GM12891 (cell line): ENCODE data around the gene WDR46.
A peak's percentile ranks its signal among the peaks of the same experiment; 100 is the strongest.

Source experiments
- PAX5 ChIP-seq: IDR thresholded peaks from 2 replicates; pipeline ENCODE4 v1.6.1; 2011; ENCODE audit warnings: low read length, moderate library complexity, mild to moderate bottlenecking; ENCODE audit not compliant: insufficient read depth, severe bottlenecking
- POLR2A ChIP-seq: IDR thresholded peaks from 2 replicates; pipeline ENCODE4 v1.6.1; 2011; ENCODE audit warnings: low read depth, low read length, control low read depth
- POLR2AphosphoS5 ChIP-seq: IDR thresholded peaks from 2 replicates; pipeline ENCODE4 v1.6.1; 2011; ENCODE audit warnings: low read depth, low read length, control low read depth
- SPI1 ChIP-seq: IDR thresholded peaks from 2 replicates; pipeline ENCODE4 v1.6.1; 2011; ENCODE audit warnings: low read depth, low read length, control low read depth

DNA sequence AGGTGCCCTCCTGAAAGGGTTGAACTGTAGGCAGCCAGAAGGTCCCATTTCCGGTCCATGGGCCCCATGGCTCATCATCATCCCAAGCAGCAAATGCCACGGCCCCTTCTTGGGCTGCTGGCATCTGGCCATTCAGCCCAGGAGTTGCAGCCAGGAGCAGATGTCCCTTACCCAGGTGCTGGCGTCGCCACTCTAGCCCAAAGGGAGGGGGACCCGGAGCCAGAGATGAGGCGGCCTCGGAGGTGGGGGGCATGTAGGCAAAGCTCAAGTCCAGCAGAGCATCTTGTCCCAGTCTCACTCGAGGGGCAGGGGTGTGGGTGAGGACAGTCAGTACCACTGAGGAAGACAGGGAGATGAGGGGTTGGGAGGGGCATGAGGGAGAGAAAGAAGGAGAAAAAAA, 16.0 kb upstream of the WDR46 start:
- TF ChIP-seq POLR2AphosphoS5 (0 out of 2 replicates have a peak, but pooled peaks have one; percentile 4), POLR2A (no peak), PAX5 (no peak), SPI1 (no peak)
